Mesenchymal stem cell (in vitro differentiated cells and primary cell): ENCODE measurements around the gene EDA.

ENCODE experiments used
- DNase-seq: peaks from one replicate; pipeline ENCODE4 v3.0.0-alpha.2; 2013
- H2AFZ ChIP-seq: one replicate; pipeline ENCODE4 v1.6.1; 2013; ENCODE audit warnings: low read depth, mild to moderate bottlenecking, control low read depth, inconsistent platforms, low read length, moderate library complexity
- H2AK5ac ChIP-seq: 2 replicates; pipeline ENCODE4 v1.6.1; 2013; ENCODE audit warnings: low read length, moderate library complexity, mild to moderate bottlenecking, inconsistent platforms; ENCODE audit not compliant: severe bottlenecking
- H2BK120ac ChIP-seq: one replicate; pipeline ENCODE4 v1.6.1; 2013; ENCODE audit warnings: low read depth, mild to moderate bottlenecking, inconsistent platforms, low read length, moderate library complexity
- H2BK12ac ChIP-seq, 2 experiments: one replicate each; pipeline ENCODE4 v1.6.1; 2013; ENCODE audit warnings: inconsistent platforms in 2 of 2, low read length in 2 of 2, mild to moderate bottlenecking in 2 of 2, moderate library complexity in 2 of 2, control low read depth in 1 of 2
- H2BK15ac ChIP-seq: one replicate; pipeline ENCODE4 v1.6.1; 2013; ENCODE audit warnings: mild to moderate bottlenecking, low read depth, inconsistent platforms; ENCODE audit not compliant: poor library complexity, severe bottlenecking
- H2BK5ac ChIP-seq: 2 replicates; pipeline ENCODE4 v1.6.1; 2013; ENCODE audit warnings: low read depth, mild to moderate bottlenecking, low read length, control low read depth, inconsistent platforms; ENCODE audit not compliant: poor library complexity, severe bottlenecking
- H3K14ac ChIP-seq, 2 experiments: one replicate each; pipeline ENCODE4 v1.6.1; 2013; ENCODE audit warnings: inconsistent platforms in 2 of 2, low read length in 2 of 2, control low read depth in 1 of 2, mild to moderate bottlenecking in 1 of 2, moderate library complexity in 1 of 2
- H3K18ac ChIP-seq, 2 experiments: one replicate each; pipeline ENCODE4 v1.6.1; 2013; ENCODE audit warnings: inconsistent platforms in 2 of 2, low read length in 2 of 2, control low read depth in 1 of 2, low read depth in 1 of 2, mild to moderate bottlenecking in 1 of 2
- H3K23ac ChIP-seq, 2 experiments: one replicate each; pipeline ENCODE4 v1.6.1; 2013; ENCODE audit warnings: inconsistent platforms in 2 of 2, low read length in 2 of 2, mild to moderate bottlenecking in 2 of 2, moderate library complexity in 2 of 2, control low read depth in 1 of 2
- H3K27ac ChIP-seq: 2 replicates; pipeline ENCODE4 v1.5.1; 2013; ENCODE audit warnings: mild to moderate bottlenecking, moderate library complexity, low read length, control low read depth, inconsistent platforms; ENCODE audit not compliant: poor library complexity, severe bottlenecking
- H3K27me3 ChIP-seq, 2 experiments: 2 replicates each; pipeline versions ENCODE4 v1.6.1 to v1.7.0; 2013; ENCODE audit warnings: low read length in 2 of 2, mild to moderate bottlenecking in 2 of 2, moderate library complexity in 2 of 2, control low read depth in 1 of 2, inconsistent platforms in 1 of 2; ENCODE audit not compliant: control insufficient read depth in 1 of 2, insufficient read depth in 1 of 2
- H3K36me3 ChIP-seq, 2 experiments: 2 replicates each; pipeline versions ENCODE4 v1.6.1 to v1.7.0; 2013; ENCODE audit warnings: low read length in 2 of 2, control low read depth in 1 of 2, inconsistent platforms in 1 of 2, low read depth in 1 of 2, mild to moderate bottlenecking in 1 of 2; ENCODE audit not compliant: insufficient read depth in 2 of 2, control insufficient read depth in 1 of 2
- H3K4ac ChIP-seq, 2 experiments: one replicate each; pipeline ENCODE4 v1.6.1; 2013; ENCODE audit warnings: inconsistent platforms in 2 of 2, low read length in 2 of 2, mild to moderate bottlenecking in 2 of 2, moderate library complexity in 2 of 2, control low read depth in 1 of 2, low read depth in 1 of 2
- H3K4me1 ChIP-seq: 2 replicates; pipeline ENCODE4 v1.6.1; 2013; ENCODE audit warnings: low read depth, low read length, control low read depth; ENCODE audit not compliant: control insufficient read depth, insufficient read depth
- H3K4me2 ChIP-seq: 2 replicates; pipeline ENCODE4 v1.6.1; 2013; ENCODE audit warnings: low read length, mild to moderate bottlenecking, inconsistent platforms; ENCODE audit not compliant: poor library complexity, severe bottlenecking
- H3K4me3 ChIP-seq, 2 experiments: 2 replicates each; pipeline versions ENCODE4 v1.5.1 to v1.7.0; 2013; ENCODE audit warnings: low read length in 2 of 2, mild to moderate bottlenecking in 2 of 2, control low read depth in 1 of 2, low read depth in 1 of 2; ENCODE audit not compliant: insufficient read depth in 1 of 2
- H3K79me1 ChIP-seq: replicated peaks from 2 replicates; pipeline ENCODE4 v1.6.1; 2013; ENCODE audit warnings: mild to moderate bottlenecking, control low read depth, low read length, inconsistent platforms; ENCODE audit not compliant: poor library complexity, severe bottlenecking
- H3K9ac ChIP-seq: 2 replicates; pipeline ENCODE4 v1.7.0; 2013; ENCODE audit warnings: mild to moderate bottlenecking, low read length, moderate library complexity
- H3K9me3 ChIP-seq: 2 replicates; pipeline ENCODE4 v1.7.0; 2013; ENCODE audit warnings: mild to moderate bottlenecking, low read length; ENCODE audit not compliant: control insufficient read depth
- H4K8ac ChIP-seq: one replicate; pipeline ENCODE4 v1.6.1; 2013; ENCODE audit warnings: inconsistent platforms, mild to moderate bottlenecking, low read length, moderate library complexity
- H4K91ac ChIP-seq: one replicate; pipeline ENCODE4 v1.6.1; 2013; ENCODE audit warnings: mild to moderate bottlenecking, low read length, inconsistent platforms
- WGBS: methylation state at CpG from one replicate; pipeline ENCODE4 v1.1.7; 2013; ENCODE audit warnings: mixed read lengths; 5-methylcytosine and 5-hydroxymethylcytosine counted together

Gene EDA

GRCh38 chrX:69614886-69615285 lies 1.0 kb upstream of the EDA start:
- H2AK5ac ChIP-seq, result no peak overlapping the region
- H3K36me3 ChIP-seq, result no peaks in the 10 kb centered on the region
- WGBS, result 76% methylated on average over 2 of the region's 4 CpGs

DNA sequence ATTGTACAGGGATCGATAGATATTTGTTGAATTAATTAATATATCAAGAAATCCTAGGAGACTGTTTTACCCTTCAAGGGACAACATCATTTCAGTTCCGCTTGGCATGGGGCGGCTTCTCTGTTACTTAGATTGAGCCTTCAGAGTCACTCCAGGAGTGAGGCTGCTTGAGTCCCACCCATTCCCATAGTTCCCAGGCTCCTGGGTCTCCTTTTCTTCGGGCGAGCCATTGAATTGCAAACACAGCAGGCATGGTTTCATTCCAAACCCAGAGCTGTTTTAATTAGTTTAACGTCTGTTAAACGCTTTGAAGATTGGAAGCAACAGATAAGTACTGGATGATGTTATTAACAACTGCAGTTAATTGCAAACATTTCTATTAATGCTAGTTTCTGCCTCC lies 571 bp upstream of the EDA start:
- H3K4me2 ChIP-seq, result peak overlapping the region; percentile 79
- no peak overlapping the region for H2BK120ac ChIP-seq
- no peak overlapping the region for H2AK5ac ChIP-seq
- H3K36me3 ChIP-seq, result no peaks in the 10 kb centered on the region
- no peak overlapping the region for H2AFZ ChIP-seq
- WGBS, result 72% methylated on average over 2 of the region's 7 CpGs
- DNase-seq, result no peak
- H3K27ac ChIP-seq, result no peak overlapping the region
- H3K4ac ChIP-seq, result no peak overlapping the region
- no peak overlapping the region for H3K14ac ChIP-seq
- H3K23ac ChIP-seq, result no peak overlapping the region
- H3K9me3 ChIP-seq, result no peaks in the 10 kb centered on the region
- H4K91ac ChIP-seq, result no peak overlapping the region
- H2BK12ac ChIP-seq, result no peak overlapping the region
- H2BK5ac ChIP-seq, result no peak overlapping the region
- peaks cover 15 to 75% of the 10 kb centered on the region in 2 experiments for H3K27me3 ChIP-seq
- peaks cover 9% of the 10 kb centered on the region for H3K4me1 ChIP-seq
- no peak overlapping the region for H3K18ac ChIP-seq
- H3K9ac ChIP-seq, result peak overlapping the region; percentile 57
- no peaks in the 10 kb centered on the region for H3K79me1 ChIP-seq
- H4K8ac ChIP-seq, result no peak overlapping the region
- no peak overlapping the region for H2BK15ac ChIP-seq
- H3K4me3 ChIP-seq, result peak overlapping the region in 1 of 2 experiments; percentile 73

More at GRCh38 chrX:69614886-69615285, 1.0 kb upstream of the EDA start:
- Histone ChIP-seq H3K14ac (no peak overlapping the region), H3K4ac (no peak overlapping the region), H4K8ac (no peak overlapping the region), H2BK15ac (no peak overlapping the region), H3K4me2 (no peak overlapping the region), H3K79me1 (no peaks in the 10 kb centered on the region), H3K18ac (no peak overlapping the region), H3K27me3 (peaks cover 15 to 74% of the 10 kb centered on the region in 2 experiments), H3K9me3 (no peaks in the 10 kb centered on the region), H3K4me3 (peak overlapping the region in 1 of 2 experiments; percentile 73), H2AFZ (no peak overlapping the region), H3K9ac (no peak overlapping the region), H2BK5ac (no peak overlapping the region), H3K27ac (no peak overlapping the region), H2BK12ac (no peak overlapping the region), H3K4me1 (peaks cover 9% of the 10 kb centered on the region), H4K91ac (no peak overlapping the region), H3K23ac (no peak overlapping the region), H2BK120ac (no peak overlapping the region)
- DNase-seq, result no peak

GRCh38 chrX:69616457-69617203 lies 717 bp downstream of the EDA start:
- DNase-seq, result no peak
- H4K8ac ChIP-seq, result no peak overlapping the region
- H3K36me3 ChIP-seq, result no peaks in the 10 kb centered on the region
- no peak overlapping the region for H2AFZ ChIP-seq
- no peak overlapping the region for H3K4ac ChIP-seq
- WGBS, result under 1% methylated on average over 44 of the region's 53 CpGs
- H3K14ac ChIP-seq, result no peak overlapping the region
- peaks cover 9% of the 10 kb centered on the region for H3K4me1 ChIP-seq
- no peak overlapping the region for H2BK12ac ChIP-seq
- no peak overlapping the region for H2BK15ac ChIP-seq
- H3K4me2 ChIP-seq, result peak overlapping the region; percentile 79
- H3K27me3 ChIP-seq, result peaks cover 15 to 68% of the 10 kb centered on the region in 2 experiments
- no peak overlapping the region for H2BK120ac ChIP-seq
- H3K79me1 ChIP-seq, result no peaks in the 10 kb centered on the region
- no peak overlapping the region for H3K23ac ChIP-seq
- no peak overlapping the region for H3K9ac ChIP-seq
- H2AK5ac ChIP-seq, result no peak overlapping the region
- H3K18ac ChIP-seq, result no peak overlapping the region
- no peak overlapping the region for H3K27ac ChIP-seq
- no peaks in the 10 kb centered on the region for H3K9me3 ChIP-seq
- H4K91ac ChIP-seq, result no peak overlapping the region
- peak overlapping the region in 1 of 2 experiments; percentile 73 for H3K4me3 ChIP-seq
- H2BK5ac ChIP-seq, result no peak overlapping the region

- Histone ChIP-seq H2BK12ac (no peak overlapping the region), H3K9me3 (peaks cover 1% of the 10 kb centered on the region), H2BK120ac (no peak overlapping the region), H2AFZ (no peak overlapping the region), H3K79me1 (no peaks in the 10 kb centered on the region), H3K18ac (no peak overlapping the region), H2BK15ac (no peak overlapping the region), H4K8ac (no peak overlapping the region), H3K14ac (no peak overlapping the region), H2AK5ac (no peak overlapping the region), H3K9ac (no peak overlapping the region), H3K4me2 (no peak overlapping the region), H3K27me3 (peaks cover 15 to 52% of the 10 kb centered on the region in 2 experiments), H4K91ac (no peak overlapping the region), H3K4me3 (no peak overlapping the region), H3K23ac (no peak overlapping the region), H2BK5ac (no peak overlapping the region), H3K27ac (no peak overlapping the region), H3K4me1 (peaks cover 9% of the 10 kb centered on the region), H3K4ac (no peak overlapping the region), H3K36me3 (no peaks in the 10 kb centered on the region)
- WGBS, result no CpG with 5 or more reads among the region's 1 CpG
- peak; percentile 3 for DNase-seq
These were observed 2.9 kb downstream of the EDA start for GRCh38 chrX:69618803-69619202.
